ENCODE data around the gene AK4. TPM values are rescaled to one million over a fixed set of nuclear protein-coding genes. Genes with fewer than 3 reads are reported as not detected.

AK4 gene
- total and polyA plus RNA-seq, 2 of the 4 experiments (the other 2 are of a cell fraction): 12.4 to 30.3 TPM

DNA sequence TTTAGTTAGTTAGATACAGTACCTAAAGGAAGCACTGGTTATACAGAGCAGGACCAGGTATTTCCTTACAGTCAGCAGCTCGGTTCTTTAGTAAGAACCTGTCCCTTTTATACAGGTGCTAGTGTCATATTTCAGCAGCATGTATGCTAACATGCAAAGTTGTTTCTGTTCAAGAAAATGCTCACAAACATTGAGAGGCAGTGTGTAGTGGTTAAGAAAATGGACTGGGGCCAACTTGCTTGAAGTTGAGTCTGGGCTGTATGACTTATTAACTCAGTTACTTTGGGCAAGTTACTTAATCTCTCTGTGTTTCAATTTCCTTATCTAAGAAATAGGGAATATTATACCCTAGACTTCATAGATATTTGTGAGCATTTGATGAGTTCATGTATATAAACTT lies 31.1 kb downstream of the AK4 start:
- ATAC-seq (ENCODE audit: low read depth) (no peak), DNase-seq (no peak)
- Histone ChIP-seq H4K8ac (ENCODE audit: low read depth in 2 of 2, low read length in 2 of 2) (no peak overlapping the region), H4K91ac (ENCODE audit: insufficient read depth, low read depth, low read length) (no peak overlapping the region), H3K14ac (replicated peaks; ENCODE audit: low read depth, low read length) (no peak overlapping the region), H4K20me1 (ENCODE audit: insufficient read depth, low read length) (peaks cover 4% of the 10 kb centered on the region; the same call in 1 of the 2 replicates), H3K23ac (ENCODE audit: low read depth, low read length) (no peak overlapping the region), H2AK9ac (replicated peaks; ENCODE audit: low read depth, low read length, poor library complexity) (no peak overlapping the region), H3K79me1 (ENCODE audit: low read depth in 1 of 2, low read length in 2 of 2) (peaks cover 0 to 28% of the 10 kb centered on the region in 2 experiments; a peak in 2 of 4 replicates), H3K27ac (ENCODE audit: insufficient read depth, low read length) (no peak overlapping the region), H3K4me3 (ENCODE audit: insufficient read depth, low read depth, low read length) (no peak overlapping the region), H2BK120ac (ENCODE audit: low read depth, low read length) (no peak overlapping the region), H2AK5ac (ENCODE audit: low read depth, low read length) (no peak overlapping the region), H3K36me3 (ENCODE audit: control insufficient read depth, insufficient read depth, low read length) (no peaks in the 10 kb centered on the region; the same call in 1 of the 2 replicates), H3K4me1 (ENCODE audit: control insufficient read depth, insufficient read depth, low read length) (peaks cover 11% of the 10 kb centered on the region; the same call in 1 of the 2 replicates), H2AFZ (replicated peaks; ENCODE audit: low read length, poor library complexity) (no peak overlapping the region), H3K56ac (ENCODE audit: extremely low read depth, insufficient read depth, low read length) (no peak overlapping the region), H3K9me3 (ENCODE audit: control insufficient read depth, insufficient read depth, low read length) (no peaks in the 10 kb centered on the region), H3K9me1 (ENCODE audit: insufficient read depth, low read length) (no peaks in the 10 kb centered on the region), H2BK15ac (ENCODE audit: low read depth, low read length) (no peak overlapping the region), H3K18ac (ENCODE audit: low read depth, low read length) (no peak overlapping the region), H3K9ac (ENCODE audit: low read depth, low read length) (no peak overlapping the region), H2BK5ac (ENCODE audit: low read depth, low read length, poor library complexity, severe bottlenecking) (no peak overlapping the region), H3K27me3 (ENCODE audit: control insufficient read depth, insufficient read depth, low read length) (peaks cover 4% of the 10 kb centered on the region; the same call in 1 of the 2 replicates), H2BK20ac (ENCODE audit: low read depth, low read length) (no peak overlapping the region), H3K4me2 (ENCODE audit: low read depth, low read length) (no peak overlapping the region), H4K5ac (ENCODE audit: low read depth, low read length) (no peak overlapping the region), H3K4ac (ENCODE audit: low read depth, low read length) (no peak overlapping the region)
- CTCF ChIA-PET: no interaction called here
- dilution Hi-C loops (cut with HindIII; ENCODE audit: low sequenced_read_pairs, unreplicated experiment) (no loop called here), in situ Hi-C loops (cut with MboI; ENCODE audit: low sequenced_read_pairs) (no loop called here), intact Hi-C loops (cut with micrococcal nuclease) (no loop called here)
- POLR2A ChIA-PET (ENCODE audit: unreplicated experiment): no interaction called here
- BruUV-seq (replicated peaks): no TSS peak
- TF ChIP-seq SMC3 (IDR thresholded peaks at IDR 0.05; ENCODE audit: low read depth, low read length) (no peak), CEBPB (IDR thresholded peaks at IDR 0.05; ENCODE audit: low read depth, low read length) (no peak), NFE2L2 (IDR thresholded peaks at IDR 0.05; ENCODE audit: low read depth, low read length) (no peak), RFX5 (IDR thresholded peaks at IDR 0.05; ENCODE audit: low read depth, low read length) (no peak), ELK1 (IDR thresholded peaks at IDR 0.05; ENCODE audit: borderline replicate concordance, low read depth, low read length) (no peak), CHD1 (IDR thresholded peaks at IDR 0.05; ENCODE audit: low read depth, low read length) (no peak), POLR2A (IDR thresholded peaks at IDR 0.05; ENCODE audit: low read depth, low read length) (no peak)
- no CpG with 5 or more reads among the region's 1 CpG for WGBS, 2 experiments (ENCODE audit: extremely low coverage in 2 of 2, insufficient read length in 1 of 2)

Measured in IMR-90 (cell line).